Activated naive CD8-positive, alpha-beta T cell treated with anti-CD3 and anti-CD28 coated beads, Interleukin-2, amount 50 U/mL, for 16 hours (primary cell): ENCODE data around the gene TSBP1.
"Not testable (repeated sequence)": the region's sequence is repeated elsewhere in the genome, so short reads cannot be mapped to it uniquely, and the experiment has no call there.

Experiments
- DNase-seq: peaks from one replicate; pipeline ENCODE4 v3.0.0-alpha.2; 2020; ENCODE audit warnings: low read depth, low spot score

Gene TSBP1

DNA sequence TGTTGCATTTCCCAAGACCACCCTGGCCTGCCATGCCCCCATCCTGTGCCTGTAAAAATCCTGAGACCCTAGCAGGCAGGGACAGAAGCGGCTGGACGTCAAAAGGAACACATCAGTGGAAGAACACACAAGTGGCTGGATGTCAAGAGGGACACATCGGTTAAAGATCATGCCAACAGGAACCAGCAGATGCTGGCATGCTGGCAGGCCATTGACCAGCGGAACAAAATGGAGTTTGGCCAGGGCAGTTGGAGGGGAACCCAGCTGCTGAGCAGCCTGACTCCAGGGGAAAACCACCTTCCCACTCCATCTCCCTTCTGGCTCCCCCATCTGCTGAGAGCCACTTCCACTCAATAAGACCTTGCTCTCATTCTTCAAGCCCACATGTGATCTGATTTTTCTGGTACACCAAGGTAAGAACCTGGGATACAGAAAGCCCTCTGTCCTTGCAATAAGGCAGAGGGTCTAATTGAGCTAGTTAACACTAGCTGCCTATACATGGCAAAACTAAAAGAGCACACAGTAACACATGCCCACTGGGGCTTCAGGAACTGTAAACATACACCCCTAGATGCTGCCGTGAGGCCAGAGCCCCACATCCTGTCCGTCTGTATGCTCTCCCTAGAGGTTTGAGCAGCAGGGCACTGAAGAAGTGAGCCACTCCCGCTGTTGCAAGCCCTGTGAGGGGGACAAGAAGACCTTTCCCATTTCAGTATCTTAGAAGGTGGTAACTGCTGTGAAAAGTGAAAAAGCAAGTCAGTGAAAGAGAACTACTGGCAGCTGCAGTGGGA lies 4.2 kb upstream of the TSBP1 start:
- no peak for DNase-seq

GRCh38 chr6:32371229-32371628 lies 474 bp downstream of the TSBP1 start:
- no peak for DNase-seq

GRCh38 chr6:32370505-32370904 lies 1.2 kb downstream of the TSBP1 start:
- DNase-seq: no peak

DNA sequence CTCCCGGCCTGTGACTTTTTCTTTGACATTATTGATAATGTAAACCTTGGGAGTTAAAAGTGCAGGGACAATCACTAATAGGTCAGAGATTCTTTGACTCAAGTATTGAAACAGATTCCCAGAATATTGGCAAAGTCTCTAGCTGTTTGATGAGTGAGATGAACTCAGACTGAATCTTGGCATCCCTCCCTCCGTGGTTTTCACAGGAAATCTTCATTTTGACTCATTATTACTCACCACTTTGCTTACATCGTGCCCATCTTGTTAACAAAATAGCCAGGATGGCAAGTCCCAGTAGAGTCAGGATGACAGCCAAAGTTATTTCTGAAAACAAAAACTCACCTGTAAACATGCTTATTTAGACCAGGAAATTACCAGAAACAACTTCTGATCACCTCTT lies 2.0 kb downstream of the TSBP1 start:
- DNase-seq: no peak

- no peak for DNase-seq
Observed at GRCh38 chr6:32367644-32368043, 4.1 kb downstream of the TSBP1 start.

DNA sequence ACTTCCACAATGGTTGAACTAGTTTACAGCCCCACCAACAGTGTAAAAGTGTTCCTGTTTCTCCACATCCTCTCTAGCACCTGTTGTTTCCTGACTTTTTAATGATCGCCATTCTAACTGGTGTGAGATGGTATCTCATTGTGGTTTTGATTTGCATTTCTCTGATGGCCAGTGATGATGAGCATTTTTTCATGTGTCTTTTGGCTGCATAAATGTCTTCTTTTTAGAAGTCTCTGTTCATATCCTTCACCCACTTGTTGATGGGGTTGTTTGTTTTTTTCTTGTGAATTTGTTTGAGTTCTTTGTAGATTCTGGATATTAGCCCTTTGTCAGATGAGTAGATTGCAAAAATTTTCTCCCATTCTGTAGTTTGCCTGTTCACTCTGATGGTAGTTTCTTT lies 12.5 kb downstream of the TSBP1 start:
- DNase-seq: not testable (repeated sequence)

DNA sequence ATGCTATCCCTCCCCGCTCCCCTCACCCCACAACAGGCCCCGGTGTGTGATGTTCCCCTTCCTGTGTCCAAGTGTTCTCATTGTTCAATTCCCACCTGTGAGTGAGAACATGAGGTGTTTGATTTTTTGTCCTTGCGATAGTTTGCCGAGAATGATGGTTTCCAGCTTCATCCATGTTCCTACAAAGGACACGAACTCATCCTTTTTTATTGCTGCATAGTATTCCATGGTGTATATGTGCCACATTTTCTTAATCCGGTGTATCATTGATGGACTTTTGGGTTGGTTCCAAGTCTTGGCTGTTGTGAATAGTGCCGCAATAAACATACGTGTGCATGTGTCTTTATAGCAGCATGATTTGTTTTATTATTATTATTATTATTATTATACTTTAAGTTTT lies 13.2 kb downstream of the TSBP1 start:
- DNase-seq: not testable (repeated sequence)

DNA sequence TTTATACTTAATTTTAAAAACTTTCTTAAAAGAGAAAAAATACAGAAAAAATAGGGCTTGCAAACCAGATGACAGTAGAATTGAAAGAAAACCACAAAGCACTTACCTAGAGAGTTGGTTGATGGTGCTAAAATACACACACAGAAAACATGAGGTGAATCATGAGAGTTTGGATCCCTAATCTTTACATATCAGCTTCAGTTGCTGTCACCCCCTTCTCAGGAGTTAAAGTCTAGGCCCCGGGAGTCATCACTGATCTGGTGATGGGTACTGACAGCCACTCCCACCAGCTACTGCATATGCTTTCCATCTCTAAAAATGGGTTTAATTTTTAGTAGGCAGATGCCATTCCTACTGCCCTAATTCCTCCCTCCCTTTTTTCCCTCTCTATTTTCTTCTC lies 16.7 kb downstream of the TSBP1 start:
- no peak for DNase-seq

GRCh38 chr6:32353348-32353747 lies 18.4 kb downstream of the TSBP1 start:
- no peak for DNase-seq

DNA sequence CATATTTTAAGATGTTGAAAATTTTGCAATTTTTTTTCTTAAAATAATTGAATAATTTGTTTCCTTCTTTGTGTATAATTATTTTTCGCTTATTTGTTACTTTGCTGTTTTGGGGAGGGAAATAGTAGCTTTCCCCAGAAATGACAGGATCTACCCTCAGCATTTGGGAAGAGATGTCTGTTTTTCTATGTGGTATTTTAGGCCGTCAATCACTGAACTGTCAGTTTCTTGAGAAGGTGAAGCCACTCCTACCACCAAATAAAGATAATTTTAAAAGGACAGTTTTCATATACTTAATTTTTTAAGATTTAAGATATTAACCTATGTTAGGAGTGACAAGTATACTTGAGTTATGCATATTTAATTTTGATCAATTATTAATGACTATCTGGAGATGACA lies 31.5 kb downstream of the TSBP1 start:
- DNase-seq: no peak

DNA sequence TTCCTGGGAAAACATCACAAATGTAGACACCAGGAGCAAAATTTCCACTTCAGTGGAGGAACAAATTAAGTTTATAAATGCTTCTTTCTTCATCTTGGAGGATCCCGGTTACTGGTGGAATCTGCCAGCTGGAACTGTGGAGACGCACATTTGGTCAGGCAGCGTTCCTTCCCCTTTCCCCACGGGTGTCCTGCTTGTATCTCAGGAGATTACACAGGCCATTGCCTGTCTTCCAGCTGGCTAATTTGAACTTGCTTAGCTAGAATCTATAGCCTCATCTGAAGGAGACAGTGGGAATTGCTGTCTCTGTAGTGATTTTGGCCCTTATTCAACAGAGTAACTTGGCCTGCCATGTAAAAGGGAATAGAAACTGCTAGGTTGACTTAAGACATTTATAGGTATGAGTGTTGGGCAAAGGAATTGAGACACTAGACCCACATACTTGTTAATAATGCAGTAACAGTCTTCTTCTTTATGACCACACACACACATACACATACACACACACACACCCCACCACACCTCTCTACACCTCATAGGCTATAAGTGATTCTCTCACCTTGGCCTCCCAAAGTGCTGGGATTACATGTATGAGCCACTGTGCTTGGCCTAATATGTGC lies 34.4 kb downstream of the TSBP1 start:
- no peak for DNase-seq

- DNase-seq: no peak
Observed at GRCh38 chr6:32332433-32332832, 39.3 kb downstream of the TSBP1 start.

- DNase-seq: no peak
Observed at GRCh38 chr6:32329141-32329540, 42.6 kb downstream of the TSBP1 start.

DNA sequence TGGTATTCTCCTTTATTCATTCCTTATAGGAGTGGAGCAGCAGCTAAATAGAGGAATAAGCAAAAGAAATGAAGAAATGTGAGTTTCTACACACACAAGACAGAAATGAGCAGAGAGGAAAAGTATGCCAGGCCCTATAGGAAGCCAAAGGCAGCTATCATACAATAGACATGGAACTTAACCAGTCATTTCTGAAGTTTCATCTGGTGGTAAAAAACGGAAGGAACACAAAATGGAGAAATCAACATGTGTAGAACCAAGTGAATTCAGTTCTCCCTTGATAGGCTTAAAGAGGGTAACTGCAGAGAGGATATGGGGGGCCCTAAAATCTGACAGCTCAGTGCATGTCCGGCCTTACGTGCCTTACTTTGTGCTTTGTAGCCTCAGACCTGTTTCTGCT lies 44.6 kb downstream of the TSBP1 start:
- DNase-seq: no peak

- DNase-seq: no peak
Observed at GRCh38 chr6:32318501-32318900, 53.2 kb downstream of the TSBP1 start.

- DNase-seq: no peak
Observed at GRCh38 chr6:32317541-32317940, 54.2 kb downstream of the TSBP1 start.

GRCh38 chr6:32313964-32314363 lies 57.7 kb downstream of the TSBP1 start:
- DNase-seq: no peak

DNA sequence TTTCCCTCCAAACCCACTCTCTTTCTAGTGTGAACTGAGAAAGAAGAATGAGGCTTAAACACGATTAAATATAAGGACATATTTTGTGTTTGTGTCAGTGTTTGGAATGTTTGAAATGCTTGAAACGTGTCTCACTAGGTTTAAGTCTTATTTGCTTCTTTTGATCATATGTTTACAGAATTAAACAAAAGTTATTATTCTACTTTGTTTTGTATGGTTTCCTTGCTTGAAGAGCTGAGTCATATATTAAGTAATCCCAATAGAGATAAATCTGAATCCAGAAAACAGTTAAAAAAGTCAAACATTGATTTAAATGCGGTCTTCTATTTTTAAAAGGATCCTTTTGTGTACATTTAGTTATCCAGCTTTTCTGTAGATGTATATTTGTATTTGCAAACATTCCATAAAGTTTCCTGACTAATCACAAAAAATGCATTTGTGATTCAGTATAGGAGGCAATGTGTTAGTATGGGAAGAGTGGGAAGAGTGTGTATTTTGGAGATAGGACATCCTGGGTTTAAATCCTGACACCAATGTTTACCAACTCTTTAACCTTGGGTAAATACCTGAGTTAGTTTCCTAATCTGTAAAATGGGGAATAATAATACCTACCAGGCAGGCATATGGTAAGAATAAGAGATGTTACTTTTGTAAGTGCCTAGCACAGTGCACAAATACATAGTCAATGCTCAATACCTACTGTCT lies 72.9 kb downstream of the TSBP1 start:
- no peak for DNase-seq

GRCh38 chr6:32294980-32295379 lies 76.7 kb downstream of the TSBP1 start:
- DNase-seq: not testable (repeated sequence)

DNA sequence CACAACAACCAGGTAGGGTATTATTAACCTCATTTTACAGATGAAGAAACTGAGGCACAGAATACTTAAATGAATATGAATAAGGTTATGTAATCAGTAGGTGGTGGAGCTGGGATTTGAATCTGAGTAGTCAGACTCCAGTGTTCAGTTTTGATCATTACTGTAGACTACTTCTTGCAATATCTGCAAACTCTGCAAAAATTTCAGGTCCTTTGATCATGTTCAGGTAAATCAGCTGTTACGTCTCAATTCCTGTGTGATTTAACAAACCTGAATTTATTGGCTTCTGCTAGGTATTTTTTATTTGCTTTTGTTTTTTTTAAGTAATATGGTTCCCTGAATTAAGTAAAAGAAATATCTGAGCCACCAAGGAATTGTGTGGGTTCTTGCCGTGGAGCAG lies 77.1 kb downstream of the TSBP1 start:
- no peak for DNase-seq

DNA sequence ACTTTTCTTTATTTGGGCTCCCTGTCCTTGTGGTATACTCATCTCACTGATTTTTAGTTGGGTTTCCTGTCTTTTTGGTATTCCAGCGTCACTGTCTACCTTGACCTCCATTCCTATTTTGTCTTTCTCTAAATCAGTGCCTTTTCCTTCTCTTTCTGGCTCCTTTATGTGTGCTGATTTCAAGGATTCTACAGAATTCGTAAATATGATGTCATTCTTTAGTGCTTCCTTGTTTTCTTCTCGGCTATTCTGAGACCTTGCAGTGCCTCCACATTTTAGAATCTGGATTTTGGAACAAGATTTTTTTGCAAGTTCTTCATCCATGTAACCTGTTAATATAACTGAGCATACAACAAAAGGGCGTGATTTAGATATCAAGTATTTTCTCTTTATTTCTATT lies 78.0 kb downstream of the TSBP1 start:
- no peak for DNase-seq

GRCh38 chr6:32291543-32291942 lies 80.2 kb downstream of the TSBP1 start:
- no peak for DNase-seq
